SH-SY5Y (cell line): ENCODE measurements around the gene ALLC.

ENCODE experiments used
- GATA2 ChIP-seq: IDR thresholded peaks from 2 replicates; pipeline ENCODE4 v1.6.1; 2011; ENCODE audit warnings: mild to moderate bottlenecking, low read depth, low read length
- GATA3 ChIP-seq: IDR thresholded peaks from 2 replicates; pipeline ENCODE4 v1.6.1; 2011; ENCODE audit warnings: low read depth, mild to moderate bottlenecking, low read length, moderate library complexity

- no peak for TF ChIP-seq GATA2
- no peak for TF ChIP-seq GATA3
Measured at GRCh38 chr2:3631161-3631850, 26.7 kb upstream of the ALLC start.
